ENCODE measurements around the gene ABCF1.

The ABCF1 gene

DNA sequence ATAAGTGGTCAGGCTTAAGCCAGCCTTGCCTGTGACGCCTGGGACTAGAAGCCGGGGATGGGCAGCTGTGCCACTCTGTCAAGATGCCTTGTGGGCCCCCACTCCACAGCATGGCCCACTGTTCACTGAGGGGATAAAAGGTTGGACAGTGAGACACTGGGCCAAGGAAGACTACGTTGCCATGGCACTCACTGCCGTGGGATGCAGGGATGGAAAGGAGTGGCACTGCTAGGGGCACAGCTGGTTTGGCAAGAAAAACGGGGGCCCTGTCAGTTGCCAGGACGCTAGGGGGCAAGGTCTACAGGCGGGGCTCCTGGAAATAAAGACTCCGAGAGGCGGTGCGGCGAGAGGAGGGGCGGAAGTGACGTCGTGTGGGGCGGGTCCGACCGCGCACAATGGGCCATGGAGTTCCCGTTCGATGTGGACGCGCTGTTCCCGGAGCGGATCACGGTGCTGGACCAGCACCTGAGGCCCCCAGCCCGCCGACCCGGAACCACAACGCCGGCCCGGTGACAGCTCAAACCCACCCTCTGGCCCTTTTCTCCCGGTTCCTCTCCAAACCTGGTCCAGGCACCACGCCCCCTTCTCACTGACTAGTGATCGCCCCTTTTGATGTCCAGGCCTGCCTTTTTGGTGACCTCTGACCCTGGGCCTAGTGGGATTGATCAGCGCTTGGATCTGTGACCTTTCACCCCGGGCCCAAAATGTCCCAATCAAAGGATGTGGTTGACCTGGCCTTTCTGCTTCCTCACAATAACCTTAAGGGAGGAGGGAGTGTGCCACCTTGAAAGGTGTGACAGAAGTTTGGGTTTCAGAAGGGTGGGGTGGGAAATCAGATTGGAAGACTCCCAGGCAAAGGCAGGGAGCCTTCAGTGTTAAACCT lies 55.5 kb downstream of the ABCF1 start, which contains the start of gene ATAT1:
Gene ATAT1, plus strand, starts transcription at position 391 of the 883 bp plus-strand sequence.
- DNase-seq (ENCODE audit: low read depth), result no peak

DNA sequence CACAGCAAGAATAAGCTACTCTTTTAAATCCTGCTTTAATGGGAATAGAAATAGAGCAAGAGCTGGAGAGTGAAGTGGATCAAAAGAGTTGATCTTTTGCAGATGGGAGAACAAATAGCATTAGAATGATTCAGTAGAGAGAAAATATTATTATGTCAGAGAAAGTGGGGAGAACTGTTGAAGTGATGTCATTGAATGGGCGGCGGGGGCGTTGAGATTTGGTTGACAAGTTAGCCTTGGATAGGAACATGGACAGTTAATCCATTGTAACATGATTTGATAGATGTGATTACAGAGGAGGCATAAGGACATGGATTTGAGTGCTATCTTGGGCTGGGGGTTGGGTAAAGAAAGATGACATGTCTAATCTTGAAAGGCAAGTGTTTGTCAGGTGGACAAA lies 64.6 kb downstream of the ABCF1 start:
- DNase-seq (ENCODE audit: low read depth), result no peak

DNA sequence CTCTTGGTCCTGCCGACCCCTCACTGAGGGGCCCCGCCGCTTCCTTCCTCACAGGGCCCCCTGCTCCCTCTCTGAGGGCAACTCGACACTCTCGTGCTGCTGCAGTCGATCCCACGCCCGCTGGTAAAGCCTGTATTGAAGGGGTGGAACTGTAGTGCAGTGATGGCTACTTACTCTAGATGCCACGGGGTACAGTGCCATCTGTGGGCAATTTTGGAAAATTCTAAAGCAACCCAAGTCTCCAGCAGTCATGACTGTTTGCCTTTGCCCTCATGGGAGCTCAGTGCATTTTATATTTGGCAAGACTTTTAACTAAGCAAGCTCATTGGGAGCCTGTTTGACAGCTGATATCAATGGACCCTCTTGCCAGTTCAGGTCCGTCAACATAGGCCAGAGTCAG lies 69.2 kb downstream of the ABCF1 start:
- no peak for DNase-seq (ENCODE audit: low read depth)

DNA sequence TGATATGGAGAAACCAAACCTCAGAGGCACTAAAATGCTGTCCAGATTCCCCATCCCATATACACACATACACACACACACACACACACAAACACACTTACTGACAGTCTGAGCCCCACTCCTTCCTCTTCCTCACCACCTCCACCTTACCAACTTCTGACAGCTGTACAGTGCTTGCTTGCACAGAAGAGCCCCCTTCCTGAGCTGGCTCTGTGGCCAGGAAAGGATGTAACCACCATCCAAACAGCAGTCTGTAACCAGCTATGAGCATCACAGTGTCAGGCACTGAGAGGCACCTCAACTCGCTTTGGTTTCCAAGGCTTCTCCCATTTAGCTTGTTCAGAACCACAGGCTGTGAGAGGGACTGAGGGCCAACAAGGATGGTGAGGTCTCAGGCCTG lies 69.8 kb downstream of the ABCF1 start:
- no peak for DNase-seq (ENCODE audit: low read depth)
